SK-N-SH (cell line): ENCODE data around the gene SUGP2. TPM values are rescaled to one million over a fixed set of nuclear protein-coding genes. Genes with fewer than 3 reads are reported as not detected.

Experiments used
- CTCF ChIA-PET: fragments of 300-600, 350-600 bp; formaldehyde crosslinking; extraction: SDS; loops from one replicate; lab custom pipeline; 2021; lab: Yijun Ruan, JAX
- POLR2A ChIA-PET: fragments of 350-600 bp; sonication (Branson Sonifier 250); formaldehyde crosslinking; extraction: SDS; loops from one replicate; lab custom pipeline; 2020; ENCODE audit warnings: antibody characterized with exemption, inconsistent platforms; lab: Yijun Ruan, JAX
- DNase-seq: peaks from one replicate; pipeline ENCODE4 v3.0.0; 2012
- H2AFZ ChIP-seq: fragments of 200-600 bp; sonication (generic); 2 replicates; pipeline ENCODE4 v1.8.1; 2016; ENCODE audit warnings: antibody characterized with exemption, mild to moderate bottlenecking, low read depth
- H3F3A ChIP-seq: fragments of 200-600 bp; sonication (generic); replicated peaks from 2 replicates; pipeline ENCODE3; 2016; ENCODE audit warnings: antibody characterized with exemption, mild to moderate bottlenecking; ENCODE audit not compliant: insufficient read depth
- H3K27ac ChIP-seq, 2 experiments: fragments of 200-500 bp in 1 of 2; fragments of 200-600 bp in 1 of 2; sonication (Bioruptor generic) in 1 of 2; sonication (generic), shearing (Covaris generic) in 1 of 2; 2 replicates each; pipeline versions ENCODE4 v1.5.1 to v1.6.1; 2014 to 2016; ENCODE audit warnings: low read depth in 2 of 2, inconsistent platforms in 1 of 2, low read length in 1 of 2, mild to moderate bottlenecking in 1 of 2, mixed read lengths in 1 of 2
- H3K27me3 ChIP-seq: fragments of 200-600 bp; sonication (generic), shearing (Covaris generic); 2 replicates; pipeline ENCODE4 v1.6.1; 2016; ENCODE audit warnings: mixed run types; ENCODE audit not compliant: insufficient read depth
- H3K36me3 ChIP-seq, 2 experiments: fragments of 200-500 bp in 1 of 2; fragments of 200-600 bp in 1 of 2; sonication (Bioruptor generic) in 1 of 2; sonication (generic) in 1 of 2; replicated peaks in 1 of 2; 2 replicates each; pipeline versions ENCODE3 to v1.5.1; 2014 to 2016; ENCODE audit warnings: low read length in 1 of 2, mild to moderate bottlenecking in 1 of 2; ENCODE audit not compliant: insufficient read depth in 2 of 2, control insufficient read depth in 1 of 2
- H3K4me1 ChIP-seq, 2 experiments: fragments of 200-500 bp in 1 of 2; fragments of 200-600 bp in 1 of 2; sonication (Bioruptor generic) in 1 of 2; sonication (generic), shearing (Covaris generic) in 1 of 2; 2 replicates each; pipeline versions ENCODE4 v1.5.1 to v1.6.1; 2014 to 2016; ENCODE audit warnings: low read depth in 1 of 2, low read length in 1 of 2, mixed run types in 1 of 2; ENCODE audit not compliant: insufficient read depth in 2 of 2, control insufficient read depth in 1 of 2
- H3K4me2 ChIP-seq: fragments of 200-600 bp; sonication (generic), shearing (Covaris generic); 2 replicates; pipeline ENCODE4 v1.6.1; 2017; ENCODE audit warnings: mixed run types
- H3K4me3 ChIP-seq, 2 experiments: fragments of 200-500 bp in 1 of 2; fragments of 200-600 bp in 1 of 2; sonication (Bioruptor generic) in 1 of 2; sonication (generic), shearing (Covaris generic) in 1 of 2; 2 replicates each; pipeline versions ENCODE4 v1.5.1 to v1.8.1; 2014 to 2016; ENCODE audit warnings: low read depth in 2 of 2, inconsistent platforms in 1 of 2, low read length in 1 of 2, mild to moderate bottlenecking in 1 of 2, mixed read lengths in 1 of 2, moderate library complexity in 1 of 2
- H3K79me2 ChIP-seq: fragments of 200-600 bp; sonication (generic); 2 replicates; pipeline ENCODE4 v1.8.1; 2017; ENCODE audit warnings: mild to moderate bottlenecking; ENCODE audit not compliant: insufficient read depth
- H3K9ac ChIP-seq: fragments of 200-600 bp; sonication (generic); 2 replicates; pipeline ENCODE4 v1.6.1; 2017; ENCODE audit warnings: mixed run types
- H3K9me2 ChIP-seq: fragments of 200-600 bp; sonication (generic); 2 replicates; pipeline ENCODE4 v1.6.1; 2017; ENCODE audit warnings: mixed run types
- H3K9me3 ChIP-seq: fragments of 200-600 bp; sonication (generic); 2 replicates; pipeline ENCODE4 v1.6.1; 2017; ENCODE audit warnings: mixed run types, mild to moderate bottlenecking, moderate library complexity
- H4K20me1 ChIP-seq: fragments of 200-600 bp; sonication (generic); 2 replicates; pipeline ENCODE4 v1.6.1; 2017; ENCODE audit warnings: mild to moderate bottlenecking, mixed run types; ENCODE audit not compliant: insufficient read depth
- EP300 ChIP-seq, 2 experiments: IDR thresholded peaks; 2 replicates each; pipeline versions ENCODE4 v1.4.0 to v1.6.1; 2012; ENCODE audit warnings: borderline replicate concordance in 1 of 2, low read depth in 1 of 2, low read length in 1 of 2
- EZH2phosphoT487 ChIP-seq: fragments of 200-600 bp; sonication (generic); IDR thresholded peaks from 2 replicates; pipeline ENCODE4 v1.6.1; 2017; ENCODE audit warnings: low read depth, mixed run types, mild to moderate bottlenecking, antibody characterized with exemption, moderate library complexity, borderline replicate concordance
- FOSL2 ChIP-seq: IDR thresholded peaks from 2 replicates; pipeline ENCODE4 v1.4.0; 2012; ENCODE audit warnings: low read depth, mild to moderate bottlenecking, moderate library complexity, borderline replicate concordance
- GABPA ChIP-seq: IDR thresholded peaks from 2 replicates; pipeline ENCODE4 v1.4.0; 2012; ENCODE audit warnings: low read depth, mild to moderate bottlenecking
- JUND ChIP-seq: IDR thresholded peaks from 2 replicates; pipeline ENCODE4 v1.4.0; 2012
- MXI1 ChIP-seq: IDR thresholded peaks from 2 replicates; pipeline ENCODE4 v1.6.1; 2012; ENCODE audit warnings: mild to moderate bottlenecking, low read depth, low read length, improper control_type of control experiment
- NRF1 ChIP-seq: IDR thresholded peaks from 2 replicates; pipeline ENCODE4 v1.6.1; 2012; ENCODE audit warnings: low read depth, mild to moderate bottlenecking, low read length
- RAD21 ChIP-seq: IDR thresholded peaks from 2 replicates; pipeline ENCODE4 v1.6.1; 2012; ENCODE audit warnings: mild to moderate bottlenecking, low read length
- RXRA ChIP-seq: IDR thresholded peaks from 2 replicates; pipeline ENCODE4 v1.4.0; 2012; ENCODE audit warnings: low read depth, mild to moderate bottlenecking, borderline replicate concordance
- SIN3A ChIP-seq: IDR thresholded peaks from 2 replicates; pipeline ENCODE4 v1.6.1; 2012; ENCODE audit warnings: low read depth, mild to moderate bottlenecking, low read length, moderate library complexity, borderline replicate concordance
- TAF1 ChIP-seq: IDR thresholded peaks from 2 replicates; pipeline ENCODE4 v1.6.1; 2012; ENCODE audit warnings: low read depth, mild to moderate bottlenecking, low read length, moderate library complexity, borderline replicate concordance
- YY1 ChIP-seq: IDR thresholded peaks from 2 replicates; pipeline ENCODE4 v1.4.0; 2012; ENCODE audit warnings: low read depth, mild to moderate bottlenecking
- WGBS: methylation state at CpG from one replicate; pipeline ENCODE4 v1.1.6; 2017; ENCODE audit warnings: low lambda C conversion rate; 5-methylcytosine and 5-hydroxymethylcytosine counted together
- polyA plus RNA-seq, 3 experiments: library from polyadenylated mRNA; depleted of rRNA; stranded (reverse); fragments of >200 nt; gene quantifications; 2 replicates each; pipeline ENCODE4 v1.2.3, GENCODE V29; 2012
- TF ChIP-seq, protein P1 (sequence below): fragments of 150-350 bp; IDR thresholded peaks from 2 replicates; pipeline ENCODE4 v1.6.1; 2016; ENCODE audit warnings: mild to moderate bottlenecking, low read depth, low read length
- TF ChIP-seq, protein P2 (sequence below): IDR thresholded peaks from 2 replicates; pipeline ENCODE4; 2012
- TF ChIP-seq, protein P3 (sequence below): IDR thresholded peaks from 2 replicates; pipeline ENCODE4 v1.4.0; 2012; ENCODE audit warnings: low read depth, borderline replicate concordance
- TF ChIP-seq, protein P4 (sequence below): IDR thresholded peaks from 2 replicates; pipeline ENCODE4 v1.4.0; 2012; ENCODE audit warnings: low read depth, borderline replicate concordance

SUGP2 gene
- polyA plus RNA-seq, 1 of the 3 experiments (the other 2 are of a cell fraction), result 56.3 TPM

DNA sequence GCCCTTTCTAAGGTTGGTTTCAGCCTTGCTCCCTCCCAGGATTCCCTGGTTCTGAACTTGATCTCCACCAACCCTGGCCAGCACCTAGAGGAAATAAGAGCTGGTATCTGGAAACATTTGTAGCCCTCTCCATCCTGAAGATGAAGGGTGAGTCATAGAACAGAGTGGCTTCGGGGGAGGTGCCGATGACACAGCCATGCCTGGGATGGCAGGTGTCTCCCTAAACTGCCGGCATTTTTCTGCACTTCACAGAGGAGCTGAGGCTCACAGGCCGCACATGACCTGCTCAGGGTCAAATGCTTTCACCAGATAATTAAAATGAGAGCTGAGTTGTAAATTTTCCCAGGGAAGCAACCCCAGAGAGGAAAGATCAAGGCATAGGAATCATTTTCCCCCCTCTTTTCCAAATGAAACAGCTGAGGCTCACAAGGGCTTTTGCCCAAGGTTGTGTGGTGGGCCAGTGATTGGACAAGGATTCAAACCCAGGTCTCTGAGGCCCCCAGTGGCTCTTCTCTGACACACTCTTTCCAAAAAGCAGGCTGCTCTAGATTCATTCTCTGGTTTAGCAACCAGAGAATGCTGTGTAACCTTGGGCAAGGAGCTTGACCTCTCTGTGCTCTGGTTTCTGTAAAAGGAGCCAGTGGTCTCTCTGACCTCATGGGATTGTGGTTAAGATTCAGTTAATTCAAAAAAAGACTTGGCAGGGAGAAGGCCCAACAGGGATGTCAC, 29.3 kb upstream of the SUGP2 start:
- Histone ChIP-seq H3K4me3 (peak overlapping the region; percentile 59), H3K27ac (peak overlapping the region; percentile 11 to 66; a peak in 3 of 4 replicates), H3K9me2 (no peaks in the 10 kb centered on the region), H3K4me1 (peaks cover 6 to 16% of the 10 kb centered on the region in 2 experiments; a peak in 2 of 4 replicates), H3K27me3 (no peaks in the 10 kb centered on the region), H3K9ac (peak overlapping the region; percentile 47; the same call in 1 of the 2 replicates), H3K79me2 (no peaks in the 10 kb centered on the region), H3K36me3 (peaks cover 0 to 2% of the 10 kb centered on the region in 2 experiments), H3K4me2 (peak overlapping the region; percentile 78), H3F3A (peaks cover 19% of the 10 kb centered on the region), H2AFZ (peak overlapping the region; percentile 60; the same call in 1 of the 2 replicates), H4K20me1 (no peaks in the 10 kb centered on the region), H3K9me3 (no peaks in the 10 kb centered on the region)
- CTCF ChIA-PET, result interaction anchor here (0.7 to 2.9 kb wide), 11 partner anchors 8 to 112 kb away, joined by 3 to 8 read pairs (median 4); no protein-coding TSS in a partner anchor
- WGBS, result 23% methylated on average over 3 of the region's 4 CpGs
- no peak for DNase-seq
- POLR2A ChIA-PET, result interaction anchor here (0.6 kb wide), 1 partner anchor 9 kb away, joined by 3 read pairs; no protein-coding TSS in a partner anchor
- TF ChIP-seq SIN3A (no peak), NRF1 (no peak), YY1 (no peak), FOSL2 (peak; percentile 80), EP300 (IDR thresholded peaks at IDR 0.05; ENCODE audit: borderline replicate concordance in 1 of 2, low read depth in 1 of 2, low read length in 1 of 2) (no peak), TAF1 (no peak), JUND (peak; percentile 48; the same call in 1 of the 2 replicates), RXRA (no peak)
- TF ChIP-seq, protein P1, sequence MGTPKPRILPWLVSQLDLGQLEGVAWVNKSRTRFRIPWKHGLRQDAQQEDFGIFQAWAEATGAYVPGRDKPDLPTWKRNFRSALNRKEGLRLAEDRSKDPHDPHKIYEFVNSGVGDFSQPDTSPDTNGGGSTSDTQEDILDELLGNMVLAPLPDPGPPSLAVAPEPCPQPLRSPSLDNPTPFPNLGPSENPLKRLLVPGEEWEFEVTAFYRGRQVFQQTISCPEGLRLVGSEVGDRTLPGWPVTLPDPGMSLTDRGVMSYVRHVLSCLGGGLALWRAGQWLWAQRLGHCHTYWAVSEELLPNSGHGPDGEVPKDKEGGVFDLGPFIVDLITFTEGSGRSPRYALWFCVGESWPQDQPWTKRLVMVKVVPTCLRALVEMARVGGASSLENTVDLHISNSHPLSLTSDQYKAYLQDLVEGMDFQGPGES, result no peak

DNA sequence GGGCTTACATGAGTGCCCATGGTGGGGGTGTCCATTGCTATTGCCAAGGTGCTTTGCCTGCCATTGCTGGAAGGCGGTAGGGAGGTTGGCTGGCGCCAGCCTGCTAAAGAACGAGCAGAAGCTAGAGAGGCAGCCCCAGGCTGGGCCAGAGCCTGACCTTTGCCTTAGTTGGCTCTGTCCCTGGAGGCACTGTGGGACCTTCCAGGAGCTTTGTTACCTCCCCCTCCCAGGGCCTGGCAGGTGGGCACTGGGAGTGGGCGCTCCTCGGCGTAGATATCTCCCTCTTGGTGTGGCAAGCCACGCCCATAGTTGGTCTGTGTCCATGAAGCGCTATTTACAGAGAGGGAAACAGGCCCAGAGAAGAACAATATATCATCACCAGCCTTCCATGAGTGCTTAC, 28.2 kb upstream of the SUGP2 start:
- ChIA-PET CTCF (interaction anchor here (1.1 to 2.9 kb wide), 5 partner anchors 9 to 281 kb away, joined by 3 to 6 read pairs (median 3); no protein-coding TSS in a partner anchor), POLR2A (no interaction called here)
- H3K27ac ChIP-seq, result no peak overlapping the region
- 100% methylated on average over 6 of the region's 8 CpGs for WGBS
- H3K36me3 ChIP-seq, result peaks cover 0 to 11% of the 10 kb centered on the region in 2 experiments
- no peaks in the 10 kb centered on the region for H3K9me2 ChIP-seq
- no peaks in the 10 kb centered on the region for H3K79me2 ChIP-seq
- H2AFZ ChIP-seq, result no peak overlapping the region
- peaks cover 6 to 16% of the 10 kb centered on the region in 2 experiments; a peak in 2 of 4 replicates for H3K4me1 ChIP-seq
- peaks cover 19% of the 10 kb centered on the region for H3F3A ChIP-seq
- H3K9me3 ChIP-seq, result no peaks in the 10 kb centered on the region
- no peaks in the 10 kb centered on the region for H4K20me1 ChIP-seq
- H3K4me2 ChIP-seq, result no peak overlapping the region
- no peak for DNase-seq
- no peak overlapping the region for H3K9ac ChIP-seq
- no peak overlapping the region for H3K4me3 ChIP-seq
- H3K27me3 ChIP-seq, result no peaks in the 10 kb centered on the region
- TF ChIP-seq GABPA (no peak), YY1 (no peak), RAD21 (no peak), MXI1 (no peak), EZH2phosphoT487 (no peak), TAF1 (no peak)
- TF ChIP-seq, protein P2, sequence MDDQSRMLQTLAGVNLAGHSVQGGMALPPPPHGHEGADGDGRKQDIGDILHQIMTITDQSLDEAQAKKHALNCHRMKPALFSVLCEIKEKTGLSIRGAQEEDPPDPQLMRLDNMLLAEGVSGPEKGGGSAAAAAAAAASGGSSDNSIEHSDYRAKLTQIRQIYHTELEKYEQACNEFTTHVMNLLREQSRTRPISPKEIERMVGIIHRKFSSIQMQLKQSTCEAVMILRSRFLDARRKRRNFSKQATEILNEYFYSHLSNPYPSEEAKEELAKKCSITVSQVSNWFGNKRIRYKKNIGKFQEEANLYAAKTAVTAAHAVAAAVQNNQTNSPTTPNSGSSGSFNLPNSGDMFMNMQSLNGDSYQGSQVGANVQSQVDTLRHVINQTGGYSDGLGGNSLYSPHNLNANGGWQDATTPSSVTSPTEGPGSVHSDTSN, result no peak
- TF ChIP-seq, protein P3, sequence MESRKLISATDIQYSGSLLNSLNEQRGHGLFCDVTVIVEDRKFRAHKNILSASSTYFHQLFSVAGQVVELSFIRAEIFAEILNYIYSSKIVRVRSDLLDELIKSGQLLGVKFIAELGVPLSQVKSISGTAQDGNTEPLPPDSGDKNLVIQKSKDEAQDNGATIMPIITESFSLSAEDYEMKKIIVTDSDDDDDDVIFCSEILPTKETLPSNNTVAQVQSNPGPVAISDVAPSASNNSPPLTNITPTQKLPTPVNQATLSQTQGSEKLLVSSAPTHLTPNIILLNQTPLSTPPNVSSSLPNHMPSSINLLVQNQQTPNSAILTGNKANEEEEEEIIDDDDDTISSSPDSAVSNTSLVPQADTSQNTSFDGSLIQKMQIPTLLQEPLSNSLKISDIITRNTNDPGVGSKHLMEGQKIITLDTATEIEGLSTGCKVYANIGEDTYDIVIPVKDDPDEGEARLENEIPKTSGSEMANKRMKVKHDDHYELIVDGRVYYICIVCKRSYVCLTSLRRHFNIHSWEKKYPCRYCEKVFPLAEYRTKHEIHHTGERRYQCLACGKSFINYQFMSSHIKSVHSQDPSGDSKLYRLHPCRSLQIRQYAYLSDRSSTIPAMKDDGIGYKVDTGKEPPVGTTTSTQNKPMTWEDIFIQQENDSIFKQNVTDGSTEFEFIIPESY, result no peak
- TF ChIP-seq, protein P4, sequence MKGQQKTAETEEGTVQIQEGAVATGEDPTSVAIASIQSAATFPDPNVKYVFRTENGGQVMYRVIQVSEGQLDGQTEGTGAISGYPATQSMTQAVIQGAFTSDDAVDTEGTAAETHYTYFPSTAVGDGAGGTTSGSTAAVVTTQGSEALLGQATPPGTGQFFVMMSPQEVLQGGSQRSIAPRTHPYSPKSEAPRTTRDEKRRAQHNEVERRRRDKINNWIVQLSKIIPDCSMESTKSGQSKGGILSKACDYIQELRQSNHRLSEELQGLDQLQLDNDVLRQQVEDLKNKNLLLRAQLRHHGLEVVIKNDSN, result no peak
